22Rv1 (cell line): Measurements from ENCODE around the gene TUBGCP3.

ENCODE experiments used
- H3K27ac ChIP-seq: fragments of 450-650 bp; 2 replicates; pipeline ENCODE4 v1.5.1; 2017
- CTCF ChIP-seq: fragments of 450-650 bp; IDR thresholded peaks from 2 replicates; pipeline ENCODE4 v1.5.1; 2017; ENCODE audit warnings: mild to moderate bottlenecking
- ZFX ChIP-seq: fragments of 450-650 bp; IDR thresholded peaks from 2 replicates; pipeline ENCODE4 v1.6.1; 2017; ENCODE audit warnings: antibody characterized with exemption, borderline replicate concordance

The TUBGCP3 gene

GRCh38 chr13:112532837-112533745, 54.9 kb downstream of the TUBGCP3 start:
- no peak for TF ChIP-seq ZFX
- no peak for TF ChIP-seq CTCF

GRCh38 chr13:112531263-112531794, 56.6 kb downstream of the TUBGCP3 start:
- H3K27ac ChIP-seq: no peak overlapping the region
- no peak for TF ChIP-seq ZFX
- TF ChIP-seq CTCF: no peak

More at GRCh38 chr13:112532837-112533745, 54.9 kb downstream of the TUBGCP3 start:
- H3K27ac ChIP-seq: no peak overlapping the region

GRCh38 chr13:112530861-112531260, 57.1 kb downstream of the TUBGCP3 start:
- no peak for TF ChIP-seq ZFX
- no peak for TF ChIP-seq CTCF

GRCh38 chr13:112529216-112529615, 58.7 kb downstream of the TUBGCP3 start:
- H3K27ac ChIP-seq: no peak overlapping the region
- TF ChIP-seq ZFX (no peak), CTCF (no peak)

More at GRCh38 chr13:112530861-112531260, 57.1 kb downstream of the TUBGCP3 start:
- no peak overlapping the region for H3K27ac ChIP-seq

GRCh38 chr13:112526146-112526853, 61.7 kb downstream of the TUBGCP3 start:
- TF ChIP-seq CTCF: no peak
- no peak for TF ChIP-seq ZFX
- H3K27ac ChIP-seq: no peak overlapping the region

GRCh38 chr13:112525356-112525945, 62.5 kb downstream of the TUBGCP3 start:
- TF ChIP-seq CTCF: no peak
- no peak for TF ChIP-seq ZFX
- H3K27ac ChIP-seq: no peak overlapping the region
